CD4-positive, CD25-positive, alpha-beta regulatory T cell (primary cell): ENCODE measurements around the gene UCP3. TPM values are rescaled to one million over a fixed set of nuclear protein-coding genes. Genes with fewer than 3 reads are reported as not detected.
A peak's percentile ranks its signal among the peaks of the same experiment; 100 is the strongest.

Source experiments
- ATAC-seq, 2 donors: fragments of 150-1000 bp; cut with Tn5 transposase; one replicate each; pipeline ENCODE4 v1.10.0; 2021; ENCODE audit warnings: low read depth in 2 of 2, moderate number of reproducible peaks in 2 of 2, moderate library complexity in 1 of 2
- DNase-seq, 3 donors: peaks; one replicate each; pipeline versions ENCODE4 v3.0.0 to v3.0.0-alpha.2; 2012 to 2022; ENCODE audit warnings: mixed read lengths in 1 of 3
- H3K27ac ChIP-seq: one replicate; pipeline ENCODE4 v1.7.0; 2013; ENCODE audit warnings: mild to moderate bottlenecking, low read length; ENCODE audit not compliant: insufficient read depth, poor library complexity, severe bottlenecking
- H3K27me3 ChIP-seq: one replicate; pipeline ENCODE4 v1.7.0; 2013; ENCODE audit warnings: low read length; ENCODE audit not compliant: control insufficient read depth, insufficient read depth
- H3K36me3 ChIP-seq: one replicate; pipeline ENCODE4 v1.7.0; 2013; ENCODE audit warnings: mild to moderate bottlenecking, low read length, moderate library complexity; ENCODE audit not compliant: control insufficient read depth, insufficient read depth
- H3K4me1 ChIP-seq: 2 replicates; pipeline ENCODE4 v1.7.0; 2013; ENCODE audit warnings: mild to moderate bottlenecking, low read length; ENCODE audit not compliant: insufficient read depth, control insufficient read depth, poor library complexity, severe bottlenecking
- H3K4me3 ChIP-seq: one replicate; pipeline ENCODE4 v1.7.0; 2013; ENCODE audit warnings: low read depth, mild to moderate bottlenecking, low read length, moderate library complexity
- H3K9me3 ChIP-seq, 2 experiments: 1 replicate in 1 of 2; 2 replicates in 1 of 2; pipeline ENCODE4 v1.7.0; 2013; ENCODE audit warnings: low read length in 2 of 2, mild to moderate bottlenecking in 1 of 2, moderate library complexity in 1 of 2; ENCODE audit not compliant: control insufficient read depth in 2 of 2
- H3K27ac Mint-ChIP-seq, 3 donors: one replicate each; pipeline ENCODE4 v1.8.0; 2020 to 2022; ENCODE audit warnings: mild to moderate bottlenecking in 3 of 3, mixed read lengths in 3 of 3, moderate library complexity in 2 of 3
- H3K27me3 Mint-ChIP-seq: one replicate; pipeline ENCODE4 v1.8.0; 2022; ENCODE audit warnings: mild to moderate bottlenecking, mixed read lengths
- H3K36me3 Mint-ChIP-seq: one replicate; pipeline ENCODE4 v1.8.0; 2020; ENCODE audit warnings: mixed read lengths
- H3K4me1 Mint-ChIP-seq, 4 donors: one replicate each; pipeline ENCODE4 v1.8.0; 2020 to 2022; ENCODE audit warnings: mixed read lengths in 4 of 4, mild to moderate bottlenecking in 1 of 4
- H3K4me3 Mint-ChIP-seq, 4 donors: one replicate each; pipeline ENCODE4 v1.8.0; 2020 to 2022; ENCODE audit warnings: mild to moderate bottlenecking in 4 of 4, mixed read lengths in 4 of 4, moderate library complexity in 3 of 4
- H3K9me3 Mint-ChIP-seq, 7 donors: one replicate each; pipeline ENCODE4 v1.8.0; 2020 to 2022; ENCODE audit warnings: mixed read lengths in 7 of 7, mild to moderate bottlenecking in 3 of 7, moderate library complexity in 2 of 7
- polyA plus RNA-seq, 4 donors: library from polyadenylated mRNA; unstranded; fragments of 300-500 nt; fragmentation: Illumina TruSeq; gene quantifications; one replicate each; pipeline ENCODE4 v1.2.3, GENCODE V29; 2021
- total RNA-seq: library from RNA; stranded (reverse); gene quantifications from one replicate; pipeline ENCODE4 v1.2.3, GENCODE V29; 2022

Gene UCP3
- total and polyA plus RNA-seq, 5 donors from 2014 or later, result 0.16 to 5.6 (median 0.30) TPM

- Histone ChIP-seq H3K4me3 (peak overlapping the region; percentile 97), H3K9me3 (no peaks in the 10 kb centered on the region), H3K27ac (peak overlapping the region; percentile 97), H3K36me3 (peaks cover 61% of the 10 kb centered on the region), H3K4me1 (peaks cover 76% of the 10 kb centered on the region), H3K27me3 (no peaks in the 10 kb centered on the region)
- Mint-ChIP-seq H3K9me3 (peaks cover 0 to 2% (median 0%) of the 10 kb centered on the region in 7 donors), H3K27me3 (no peaks in the 10 kb centered on the region), H3K4me3 (peak overlapping the region; percentile 95 to 100 (median 98)), H3K36me3 (peaks cover 63% of the 10 kb centered on the region), H3K4me1 (peaks cover 0 to 68% (median 44%) of the 10 kb centered on the region in 4 donors), H3K27ac (peak overlapping the region; percentile 97 to 99 (median 98))
- DNase-seq (peak; percentile 66 to 96 (median 91)), ATAC-seq (peak; percentile 72 to 74)
Observed at GRCh38 chr11:73980001-73980961, 28.6 kb downstream of the UCP3 start.

- H3K27ac Mint-ChIP-seq, result peak overlapping the region; percentile 94 to 99 (median 99)
- Histone ChIP-seq H3K4me3 (peak overlapping the region; percentile 97), H3K9me3 (no peaks in the 10 kb centered on the region), H3K4me1 (peaks cover 82% of the 10 kb centered on the region), H3K36me3 (peaks cover 70% of the 10 kb centered on the region), H3K27ac (peak overlapping the region; percentile 97), H3K27me3 (no peaks in the 10 kb centered on the region)
- peaks cover 0 to 73% (median 51%) of the 10 kb centered on the region in 4 donors for H3K4me1 Mint-ChIP-seq
- ATAC-seq (no peak), DNase-seq (no peak)
- H3K4me3 Mint-ChIP-seq, result peak overlapping the region; percentile 89 to 100 (median 97)
- H3K36me3 Mint-ChIP-seq, result peaks cover 79% of the 10 kb centered on the region
- peaks cover 0 to 2% (median 0%) of the 10 kb centered on the region in 7 donors for H3K9me3 Mint-ChIP-seq
- H3K27me3 Mint-ChIP-seq, result no peaks in the 10 kb centered on the region
Observed at GRCh38 chr11:73978576-73979086, 30.3 kb downstream of the UCP3 start.

- peaks cover 70% of the 10 kb centered on the region for H3K36me3 ChIP-seq
- Mint-ChIP-seq H3K36me3 (peaks cover 79% of the 10 kb centered on the region), H3K4me1 (peaks cover 0 to 75% (median 49%) of the 10 kb centered on the region in 4 donors), H3K9me3 (peaks cover 0 to 1% (median 0%) of the 10 kb centered on the region in 7 donors), H3K4me3 (peak overlapping the region; percentile 89 to 100 (median 97)), H3K27me3 (no peaks in the 10 kb centered on the region), H3K27ac (peak overlapping the region; percentile 94 to 99 (median 99))
- H3K4me1 ChIP-seq, result peaks cover 84% of the 10 kb centered on the region
- H3K9me3 ChIP-seq, result no peaks in the 10 kb centered on the region
- no peak for ATAC-seq
- no peak for DNase-seq
- H3K4me3 ChIP-seq, result peak overlapping the region; percentile 97
- no peaks in the 10 kb centered on the region for H3K27me3 ChIP-seq
- H3K27ac ChIP-seq, result peak overlapping the region; percentile 97
Observed at GRCh38 chr11:73977856-73978519, 30.9 kb downstream of the UCP3 start.

- Histone ChIP-seq H3K36me3 (peaks cover 69% of the 10 kb centered on the region), H3K4me1 (peaks cover 97% of the 10 kb centered on the region), H3K27ac (peak overlapping the region; percentile 97), H3K9me3 (no peaks in the 10 kb centered on the region), H3K4me3 (peak overlapping the region; percentile 97), H3K27me3 (no peaks in the 10 kb centered on the region)
- Mint-ChIP-seq H3K27ac (peak overlapping the region; percentile 66 to 99 (median 95)), H3K4me3 (peak overlapping the region; percentile 85 to 100 (median 96)), H3K27me3 (no peaks in the 10 kb centered on the region), H3K36me3 (peaks cover 74% of the 10 kb centered on the region), H3K9me3 (no peaks in the 10 kb centered on the region), H3K4me1 (peaks cover 0 to 89% (median 54%) of the 10 kb centered on the region in 4 donors)
- ATAC-seq (no peak), DNase-seq (no peak)
Observed at GRCh38 chr11:73976451-73977151, 32.3 kb downstream of the UCP3 start.

- Mint-ChIP-seq H3K9me3 (no peaks in the 10 kb centered on the region), H3K36me3 (peaks cover 62% of the 10 kb centered on the region), H3K4me1 (peaks cover 0 to 99% (median 58%) of the 10 kb centered on the region in 4 donors), H3K27ac (peak overlapping the region; percentile 66 to 95 (median 87)), H3K27me3 (no peaks in the 10 kb centered on the region), H3K4me3 (peak overlapping the region; percentile 75 to 99 (median 84))
- H3K27me3 ChIP-seq, result no peaks in the 10 kb centered on the region
- H3K27ac ChIP-seq, result peak overlapping the region; percentile 97
- no peak for ATAC-seq
- no peak for DNase-seq
- peak overlapping the region; percentile 59 for H3K4me3 ChIP-seq
- no peaks in the 10 kb centered on the region for H3K9me3 ChIP-seq
- peaks cover 98% of the 10 kb centered on the region for H3K4me1 ChIP-seq
- H3K36me3 ChIP-seq, result peaks cover 58% of the 10 kb centered on the region
Observed at GRCh38 chr11:73975479-73975757, 33.5 kb downstream of the UCP3 start.

GRCh38 chr11:73974604-73975478 is 34.0 kb downstream of the UCP3 start:
- ATAC-seq (no peak), DNase-seq (no peak)
- Mint-ChIP-seq H3K9me3 (no peaks in the 10 kb centered on the region), H3K27ac (peak overlapping the region; percentile 87 to 95 (median 94)), H3K4me1 (peaks cover 5 to 99% (median 59%) of the 10 kb centered on the region in 4 donors), H3K4me3 (peak overlapping the region; percentile 75 to 99 (median 92)), H3K27me3 (no peaks in the 10 kb centered on the region), H3K36me3 (peaks cover 56% of the 10 kb centered on the region)
- no peaks in the 10 kb centered on the region for H3K27me3 ChIP-seq
- peak overlapping the region; percentile 97 for H3K27ac ChIP-seq
- peak overlapping the region; percentile 59 for H3K4me3 ChIP-seq
- no peaks in the 10 kb centered on the region for H3K9me3 ChIP-seq
- H3K4me1 ChIP-seq, result peaks cover 100% of the 10 kb centered on the region
- H3K36me3 ChIP-seq, result peaks cover 52% of the 10 kb centered on the region
